ENCODE results near the gene PTPRE. TPM values are rescaled to one million over a fixed set of nuclear protein-coding genes. Genes with fewer than 3 reads are reported as not detected.
A peak's percentile ranks its signal among the peaks of the same experiment; 100 is the strongest.

The PTPRE gene
- total RNA-seq, 1 donor from 2014 or later = 17.4 TPM

- intact Hi-C loops (cut with DNase I) = no loop called here
- DNase-seq (ENCODE audit: missing footprints) = no peak
- no peak for ATAC-seq
Observed at GRCh38 chr10:128025437-128025836, 118.5 kb downstream of the PTPRE start.

GRCh38 chr10:128025951-128026350 lies 119.0 kb downstream of the PTPRE start:
- ATAC-seq = no peak
- no peak for DNase-seq (ENCODE audit: missing footprints)
- intact Hi-C loops (cut with DNase I) = no loop called here

DNA sequence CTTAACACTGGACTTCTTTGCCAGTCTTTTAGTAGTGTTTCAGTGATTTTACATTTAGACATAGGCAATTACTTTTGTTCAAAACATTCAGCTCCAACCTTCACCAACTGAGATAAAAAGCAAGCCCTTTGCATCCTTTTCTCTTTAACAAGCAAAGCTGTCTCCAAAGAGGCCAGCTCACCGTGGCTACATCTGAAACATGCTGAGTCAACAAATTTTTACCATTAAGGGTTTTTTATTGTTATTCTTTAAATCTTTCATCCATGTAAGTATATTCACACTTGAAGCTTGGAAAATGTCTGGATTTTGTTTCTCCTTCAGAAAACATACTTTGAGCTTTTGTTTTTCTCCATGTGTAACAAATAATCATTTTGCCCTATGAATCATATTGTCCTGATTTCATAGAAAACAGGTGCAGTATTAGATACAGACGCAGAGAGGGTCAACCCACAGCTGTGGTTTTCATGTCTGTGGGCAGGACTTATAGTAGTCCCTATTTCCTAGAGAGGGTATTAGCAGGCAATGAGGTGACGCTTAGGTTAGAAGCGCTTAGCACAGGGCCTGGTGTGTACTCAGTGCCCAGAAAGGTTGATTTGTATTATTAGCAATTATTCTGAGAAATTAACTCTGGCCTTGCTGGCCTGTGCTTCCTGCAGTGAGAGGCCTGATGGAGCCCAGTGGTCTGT lies 119.9 kb downstream of the PTPRE start:
- ATAC-seq (no peak), DNase-seq (ENCODE audit: missing footprints) (no peak)
- intact Hi-C loops (cut with DNase I) = no loop called here

DNA sequence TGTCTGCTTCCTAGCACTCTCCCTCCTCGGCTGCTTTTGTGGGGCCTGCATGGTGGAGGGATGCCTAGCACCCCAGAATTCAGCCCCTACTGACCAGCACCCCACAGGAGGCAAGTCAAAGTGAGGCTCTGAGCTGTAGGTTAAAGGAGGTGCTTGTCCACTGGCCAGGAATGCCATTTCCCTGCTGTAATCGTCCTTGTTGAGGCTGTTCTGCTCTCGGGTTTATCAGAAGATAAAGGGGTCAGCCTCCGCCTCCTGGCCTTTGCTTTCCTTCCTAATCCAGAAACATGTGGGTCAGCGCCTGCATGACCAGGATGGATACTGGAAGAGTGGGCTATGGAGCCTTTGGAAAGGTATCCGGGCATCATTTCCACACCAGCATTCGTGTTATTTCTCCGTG lies 120.4 kb downstream of the PTPRE start:
- peak; percentile 44 for ATAC-seq
- intact Hi-C loops (cut with DNase I) = no loop called here
- no peak for DNase-seq (ENCODE audit: missing footprints)

DNA sequence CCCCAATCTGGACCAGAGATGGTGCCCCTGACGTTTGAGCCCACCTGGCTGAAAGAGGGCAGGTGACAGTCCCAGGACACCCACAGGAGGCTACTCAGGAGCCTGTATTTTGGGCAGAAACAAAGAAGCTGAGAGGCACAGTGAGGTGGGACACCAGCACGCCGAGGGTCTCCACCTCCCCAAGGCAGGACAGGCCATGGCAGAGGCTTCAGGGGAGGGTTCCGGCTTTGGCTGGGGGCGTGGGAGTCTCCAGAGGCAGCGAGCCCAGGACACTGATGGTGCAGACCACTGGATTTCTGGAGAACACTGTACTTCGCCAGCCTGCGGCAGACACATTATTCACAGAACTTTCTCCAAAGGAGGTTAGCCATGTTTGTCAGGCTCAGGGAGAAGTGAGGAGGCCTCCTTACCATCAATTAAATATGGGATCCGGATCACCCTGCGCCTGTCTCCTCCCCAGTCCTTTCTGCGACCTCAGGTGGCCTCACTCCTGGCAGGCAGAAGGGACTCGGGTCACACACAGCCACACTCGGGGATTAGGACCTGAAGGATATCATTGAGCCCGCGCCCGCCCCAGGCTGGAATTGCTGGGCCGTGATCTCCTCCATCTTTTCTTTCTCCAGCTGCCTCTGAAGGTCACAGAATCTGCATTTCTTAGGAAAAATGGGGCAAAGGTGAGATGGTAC lies 121.1 kb downstream of the PTPRE start:
- DNase-seq (ENCODE audit: missing footprints) (no peak), ATAC-seq (no peak)
- intact Hi-C loops (cut with DNase I) = no loop called here

- ATAC-seq = no peak
- intact Hi-C loops (cut with DNase I) = no loop called here
- DNase-seq (ENCODE audit: missing footprints) = no peak
Observed at GRCh38 chr10:128028508-128029289, 121.8 kb downstream of the PTPRE start.

GRCh38 chr10:128029290-128029651 lies 122.4 kb downstream of the PTPRE start:
- ATAC-seq (no peak), DNase-seq (ENCODE audit: missing footprints) (no peak)
- intact Hi-C loops (cut with DNase I) = no loop called here

GRCh38 chr10:128029731-128030369 lies 122.9 kb downstream of the PTPRE start:
- DNase-seq (ENCODE audit: missing footprints) = no peak
- intact Hi-C loops (cut with DNase I) = no loop called here
- no peak for ATAC-seq

DNA sequence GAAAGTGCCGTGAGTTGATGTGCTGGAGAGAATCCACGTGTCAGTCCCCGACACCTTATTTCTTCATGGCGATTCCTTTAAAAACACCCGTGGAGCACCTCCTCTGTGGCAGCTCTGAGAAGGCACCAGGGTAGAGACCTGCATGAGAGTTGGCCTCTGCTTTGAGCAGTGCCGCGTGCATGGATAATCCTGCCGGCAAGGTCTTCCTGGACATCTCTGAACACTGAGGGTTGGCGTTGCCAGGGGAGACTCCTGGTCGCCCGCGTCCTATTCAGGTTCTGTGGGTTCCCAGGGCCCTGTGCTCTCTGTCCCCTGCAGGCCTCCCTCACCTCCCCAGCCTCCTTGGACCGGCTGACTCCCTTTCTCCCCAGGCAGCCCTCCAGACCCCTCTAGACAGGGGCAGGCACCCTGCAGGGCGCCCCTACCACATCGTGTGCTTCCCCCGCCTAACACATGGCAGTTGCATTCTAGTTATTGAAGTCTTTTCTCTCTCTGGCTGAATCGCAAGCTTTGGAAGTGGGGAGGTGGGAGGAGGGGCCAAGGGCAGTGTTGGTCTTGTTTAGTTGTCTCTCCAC lies 123.7 kb downstream of the PTPRE start:
- intact Hi-C loops (cut with DNase I) = no loop called here

GRCh38 chr10:128031216-128031615 lies 124.3 kb downstream of the PTPRE start:
- no peak for DNase-seq (ENCODE audit: missing footprints)
- no peak for ATAC-seq
- intact Hi-C loops (cut with DNase I) = no loop called here

More for the DNA sequence above, 123.7 kb downstream of the PTPRE start:
- no peak for DNase-seq (ENCODE audit: missing footprints)
- ATAC-seq = no peak

- ATAC-seq (no peak), DNase-seq (ENCODE audit: missing footprints) (no peak)
- intact Hi-C loops (cut with DNase I) = no loop called here
Observed at GRCh38 chr10:128032466-128032865, 125.6 kb downstream of the PTPRE start.

DNA sequence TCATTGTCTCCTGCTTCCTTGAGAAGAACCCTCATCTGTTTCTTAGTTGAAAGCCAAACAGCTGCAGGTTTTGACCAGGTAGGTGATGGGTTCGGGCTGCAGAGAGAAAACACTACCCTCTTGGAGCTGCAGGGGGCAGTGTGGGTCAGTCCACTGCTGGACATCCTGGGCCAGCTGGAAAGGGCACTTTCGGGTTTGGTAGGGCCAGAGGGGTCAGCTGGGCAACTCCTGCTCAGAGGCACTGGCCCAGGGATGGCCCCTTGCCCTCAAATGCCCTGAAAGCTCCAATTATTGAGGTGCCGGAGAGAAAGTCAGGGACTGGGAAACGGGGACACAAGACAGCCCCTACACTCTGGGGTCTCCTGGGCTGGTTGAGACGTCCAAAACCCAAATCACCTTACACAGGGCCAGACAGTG lies 128.7 kb downstream of the PTPRE start:
- peak; percentile 59 for ATAC-seq
- no peak for DNase-seq (ENCODE audit: missing footprints)
- intact Hi-C loops (cut with DNase I) = loop anchor here (2.0 kb wide), 1 partner anchor 33 kb away; no protein-coding TSS in a partner anchor

GRCh38 chr10:128036011-128036615 lies 129.2 kb downstream of the PTPRE start:
- DNase-seq (ENCODE audit: missing footprints) = no peak
- no peak for ATAC-seq
- intact Hi-C loops (cut with DNase I) = no loop called here

GRCh38 chr10:128036746-128037543 lies 130.0 kb downstream of the PTPRE start:
- no peak for ATAC-seq
- intact Hi-C loops (cut with DNase I) = no loop called here
- DNase-seq (ENCODE audit: missing footprints) = no peak

DNA sequence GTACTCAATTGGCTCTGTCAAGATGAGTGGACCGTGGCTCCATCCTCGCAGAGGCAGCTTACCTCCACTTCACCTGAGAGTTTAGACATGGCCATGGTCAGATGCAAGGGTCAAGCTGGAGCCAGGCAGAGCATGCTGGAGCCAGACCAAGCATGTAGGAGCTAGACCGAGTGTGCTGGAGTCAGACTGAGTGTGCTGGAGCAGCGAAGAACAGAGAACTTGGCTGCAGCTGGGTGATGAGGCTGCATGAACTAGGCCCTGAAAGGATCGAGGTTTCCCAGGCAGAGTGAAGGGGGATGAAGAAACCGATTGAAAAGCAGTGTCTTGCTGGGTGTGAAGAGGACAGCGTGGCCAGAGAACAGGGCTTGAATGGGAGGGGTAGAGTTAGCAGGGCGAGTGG lies 133.2 kb downstream of the PTPRE start:
- ATAC-seq (no peak), DNase-seq (ENCODE audit: missing footprints) (no peak)
- intact Hi-C loops (cut with DNase I) = no loop called here

GRCh38 chr10:128040681-128041080 lies 133.8 kb downstream of the PTPRE start:
- ATAC-seq = no peak
- no peak for DNase-seq (ENCODE audit: missing footprints)
- intact Hi-C loops (cut with DNase I) = no loop called here

DNA sequence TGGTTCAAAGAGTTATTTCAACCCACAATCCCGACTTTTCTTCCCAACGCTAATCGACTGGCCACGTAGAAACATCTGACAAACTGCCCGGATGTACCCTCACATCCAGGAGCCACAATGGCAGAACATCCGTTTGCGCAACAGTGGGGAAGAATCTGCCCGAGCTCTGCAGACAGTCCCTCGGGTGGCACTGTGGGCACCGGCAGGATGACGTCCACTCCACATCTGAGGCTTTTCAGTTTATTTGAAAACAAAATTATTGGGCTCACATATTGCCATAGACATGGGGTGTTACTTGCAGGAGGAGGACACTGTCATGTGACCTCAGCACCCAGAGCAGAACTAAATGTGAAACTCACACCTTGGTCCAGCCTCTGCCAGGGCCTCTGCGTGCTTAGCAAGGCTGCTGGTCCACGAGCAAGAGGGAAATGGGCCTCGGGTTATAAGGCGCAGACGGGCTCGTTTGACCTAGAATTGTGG lies 135.3 kb downstream of the PTPRE start:
- DNase-seq (ENCODE audit: missing footprints) (no peak), ATAC-seq (no peak)
- intact Hi-C loops (cut with DNase I) = no loop called here

Data from Right ventricle myocardium inferior (tissue), 1 donor.